BE2C (cell line): Measurements from ENCODE around the gene TBC1D16.
A peak's percentile ranks its signal among the peaks of the same experiment; 100 is the strongest.

Source experiments
- DNase-seq: peaks from one replicate; pipeline ENCODE4 v3.0.0-alpha.2; 2020
- H3K27me3 ChIP-seq: fragments of 250-450 bp; sonication (Bioruptor Pico); 2 replicates; pipeline ENCODE4 v1.5.1; 2020; ENCODE audit warnings: mild to moderate bottlenecking
- H3K36me3 ChIP-seq: fragments of 250-450 bp; sonication (Bioruptor Pico); 2 replicates; pipeline ENCODE4 v1.5.1; 2020; ENCODE audit warnings: mild to moderate bottlenecking
- H3K4me1 ChIP-seq: fragments of 250-450 bp; sonication (Bioruptor Pico); 2 replicates; pipeline ENCODE4 v1.5.1; 2020
- H3K4me3 ChIP-seq: 2 replicates; pipeline ENCODE4 v1.5.1; 2011; ENCODE audit warnings: low read depth, low read length
- H3K9me3 ChIP-seq: fragments of 250-450 bp; sonication (Bioruptor Pico); 2 replicates; pipeline ENCODE4 v1.5.1; 2020
- TF ChIP-seq, protein P1 (sequence below): IDR thresholded peaks from 2 replicates; pipeline ENCODE4 v1.5.1; 2012; ENCODE audit warnings: mild to moderate bottlenecking, low read depth, low read length

The TBC1D16 gene

DNA sequence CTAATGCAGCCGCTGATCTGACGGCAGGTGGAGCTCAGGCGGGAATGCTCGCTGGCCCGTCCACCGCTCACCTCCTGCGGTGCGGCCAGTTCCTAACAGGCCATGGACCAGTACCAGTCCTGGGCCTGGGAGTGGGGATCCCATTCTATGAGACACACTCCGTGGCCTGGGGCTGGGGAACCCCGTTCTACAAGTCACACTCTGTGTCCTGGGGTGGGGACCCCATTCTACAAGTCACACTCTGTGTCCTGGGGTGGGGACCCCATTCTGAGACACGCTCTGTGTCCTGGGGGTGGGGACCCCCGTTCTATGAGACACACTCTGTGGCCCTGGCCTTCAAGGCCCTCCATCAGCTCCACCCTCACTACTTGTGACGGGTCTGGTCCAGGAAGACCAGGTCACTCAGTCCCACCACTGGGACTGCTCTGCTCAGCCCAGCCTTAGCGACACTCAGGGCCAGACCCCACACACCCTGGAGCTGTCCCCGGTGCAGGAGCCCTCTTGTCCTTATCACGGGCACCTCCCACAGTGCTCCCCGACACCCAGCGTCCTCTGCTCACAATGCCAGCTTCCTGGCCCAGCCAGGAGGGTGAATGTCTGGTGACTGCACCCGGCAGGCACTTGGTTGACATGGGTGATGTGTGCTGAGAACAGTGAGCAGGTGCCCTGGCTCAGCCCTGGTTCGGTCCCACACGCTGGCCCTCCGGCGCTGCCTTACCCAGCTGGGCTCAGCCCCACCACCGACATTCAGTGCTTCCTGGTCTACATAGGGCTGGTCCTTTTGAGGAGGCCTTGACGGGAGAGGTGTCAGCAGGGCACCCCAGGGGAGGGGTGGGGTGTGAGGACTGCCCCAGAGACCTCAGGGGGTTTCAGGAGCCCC, 89.1 kb downstream of the TBC1D16 start:
- peaks cover 12% of the 10 kb centered on the region for H3K36me3 ChIP-seq
- DNase-seq: peak; percentile 7
- TF ChIP-seq, protein P1, sequence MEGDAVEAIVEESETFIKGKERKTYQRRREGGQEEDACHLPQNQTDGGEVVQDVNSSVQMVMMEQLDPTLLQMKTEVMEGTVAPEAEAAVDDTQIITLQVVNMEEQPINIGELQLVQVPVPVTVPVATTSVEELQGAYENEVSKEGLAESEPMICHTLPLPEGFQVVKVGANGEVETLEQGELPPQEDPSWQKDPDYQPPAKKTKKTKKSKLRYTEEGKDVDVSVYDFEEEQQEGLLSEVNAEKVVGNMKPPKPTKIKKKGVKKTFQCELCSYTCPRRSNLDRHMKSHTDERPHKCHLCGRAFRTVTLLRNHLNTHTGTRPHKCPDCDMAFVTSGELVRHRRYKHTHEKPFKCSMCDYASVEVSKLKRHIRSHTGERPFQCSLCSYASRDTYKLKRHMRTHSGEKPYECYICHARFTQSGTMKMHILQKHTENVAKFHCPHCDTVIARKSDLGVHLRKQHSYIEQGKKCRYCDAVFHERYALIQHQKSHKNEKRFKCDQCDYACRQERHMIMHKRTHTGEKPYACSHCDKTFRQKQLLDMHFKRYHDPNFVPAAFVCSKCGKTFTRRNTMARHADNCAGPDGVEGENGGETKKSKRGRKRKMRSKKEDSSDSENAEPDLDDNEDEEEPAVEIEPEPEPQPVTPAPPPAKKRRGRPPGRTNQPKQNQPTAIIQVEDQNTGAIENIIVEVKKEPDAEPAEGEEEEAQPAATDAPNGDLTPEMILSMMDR: no peak
- H3K4me1 ChIP-seq: peaks cover 6% of the 10 kb centered on the region
- H3K4me3 ChIP-seq: no peak overlapping the region
- no peaks in the 10 kb centered on the region for H3K27me3 ChIP-seq
- no peaks in the 10 kb centered on the region for H3K9me3 ChIP-seq

DNA sequence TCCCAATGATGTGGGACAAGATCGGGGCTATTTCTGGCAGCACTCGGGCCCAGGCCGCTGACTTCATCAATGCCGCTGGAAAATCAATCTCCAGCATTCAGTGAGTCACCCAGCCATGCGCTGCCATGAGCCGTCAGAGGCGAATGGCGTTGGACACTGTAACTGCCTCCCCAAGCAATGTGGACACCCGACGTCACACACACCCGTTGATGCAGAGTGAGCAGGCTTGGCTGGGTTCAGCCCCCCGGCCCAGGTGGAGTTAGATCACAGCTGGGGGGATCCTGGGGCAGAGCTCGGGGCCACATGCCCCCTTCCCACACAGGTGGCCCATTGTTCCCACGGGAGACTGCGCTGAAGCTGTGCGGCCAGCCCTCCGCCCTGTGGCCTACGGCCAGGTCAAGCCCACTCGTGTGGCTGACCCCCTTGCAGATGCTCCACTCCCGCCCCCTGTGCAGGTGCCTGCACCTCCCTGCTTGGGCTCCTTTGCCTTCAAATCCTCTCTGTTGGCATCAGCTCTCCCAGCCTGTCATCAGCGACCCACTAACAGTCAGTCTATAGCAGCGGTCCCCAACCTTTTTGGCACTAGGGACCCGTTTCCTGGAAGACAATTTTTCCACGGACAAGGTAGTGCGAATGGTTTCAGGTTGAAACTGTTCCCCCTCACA, 89.9 kb downstream of the TBC1D16 start:
- TF ChIP-seq, protein P1: no peak
- Histone ChIP-seq H3K4me3 (no peak overlapping the region), H3K27me3 (no peaks in the 10 kb centered on the region), H3K9me3 (no peaks in the 10 kb centered on the region), H3K4me1 (no peaks in the 10 kb centered on the region; the same call in 1 of the 2 replicates), H3K36me3 (peaks cover 12% of the 10 kb centered on the region)
- peak; percentile 13 for DNase-seq

DNA sequence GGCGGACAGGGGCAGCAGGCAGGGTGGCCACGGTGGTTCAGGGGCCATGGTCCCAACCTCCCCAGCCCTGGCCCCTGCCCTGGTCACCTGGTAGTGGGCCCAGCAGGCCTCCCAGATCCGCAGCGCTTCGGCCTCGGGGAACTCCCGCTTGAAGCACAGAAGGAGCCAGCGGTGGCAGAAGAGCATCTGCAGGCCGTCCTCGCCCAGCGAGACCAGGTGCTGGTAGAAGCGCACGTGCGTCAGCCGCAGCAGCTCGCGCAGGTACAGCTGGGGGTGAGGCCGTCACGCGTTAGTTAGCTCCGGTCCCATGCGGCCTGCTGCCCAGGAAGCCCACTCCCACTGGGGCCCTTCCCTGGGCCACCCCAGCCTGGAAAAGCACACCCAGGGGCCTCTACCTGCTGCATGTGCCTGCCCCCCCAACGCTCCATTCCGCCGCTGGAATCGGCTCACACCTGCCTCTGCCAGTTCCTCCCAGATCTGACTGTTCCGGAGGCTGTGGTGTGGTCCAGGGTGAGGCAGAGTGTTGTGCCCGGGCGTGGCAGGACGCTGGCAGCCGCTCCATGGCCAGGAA, 90.8 kb downstream of the TBC1D16 start:
- no peaks in the 10 kb centered on the region for H3K4me1 ChIP-seq
- no peak overlapping the region for H3K4me3 ChIP-seq
- no peaks in the 10 kb centered on the region for H3K9me3 ChIP-seq
- TF ChIP-seq, protein P1: no peak
- no peaks in the 10 kb centered on the region for H3K27me3 ChIP-seq
- peak; percentile 12 for DNase-seq
- peaks cover 12% of the 10 kb centered on the region for H3K36me3 ChIP-seq

DNA sequence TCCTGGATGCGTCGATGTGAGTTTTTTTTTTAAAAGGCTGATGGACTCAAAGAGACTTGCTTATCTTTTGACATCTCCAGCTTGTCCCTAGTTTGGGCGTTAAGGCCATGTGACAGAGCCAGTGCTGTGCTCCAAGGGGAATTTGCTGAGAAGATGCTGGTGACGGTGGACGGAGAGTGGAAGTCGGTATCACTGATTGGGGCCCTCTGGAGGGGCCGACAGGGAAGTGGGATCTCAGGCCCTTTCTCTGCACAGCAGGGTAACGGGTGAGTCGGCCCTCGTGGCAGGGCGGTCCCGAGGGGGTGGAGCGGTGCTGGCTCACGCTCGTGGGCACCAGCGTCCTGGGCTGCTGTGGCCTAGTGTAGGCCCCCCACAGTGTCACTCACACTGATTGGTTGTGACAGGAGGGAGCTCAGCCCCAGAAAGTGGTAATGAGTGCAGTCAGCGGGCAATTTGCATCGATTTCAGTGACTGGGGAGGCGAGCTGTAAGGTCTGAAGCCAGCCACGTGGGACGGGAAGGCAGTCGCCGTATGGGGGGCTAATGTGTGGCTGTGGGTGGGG, 91.3 kb downstream of the TBC1D16 start:
- peak; percentile 15 for DNase-seq
- Histone ChIP-seq H3K4me3 (no peak overlapping the region), H3K36me3 (peaks cover 12% of the 10 kb centered on the region), H3K4me1 (no peaks in the 10 kb centered on the region), H3K9me3 (no peaks in the 10 kb centered on the region), H3K27me3 (no peaks in the 10 kb centered on the region)
- TF ChIP-seq, protein P1: no peak

DNA sequence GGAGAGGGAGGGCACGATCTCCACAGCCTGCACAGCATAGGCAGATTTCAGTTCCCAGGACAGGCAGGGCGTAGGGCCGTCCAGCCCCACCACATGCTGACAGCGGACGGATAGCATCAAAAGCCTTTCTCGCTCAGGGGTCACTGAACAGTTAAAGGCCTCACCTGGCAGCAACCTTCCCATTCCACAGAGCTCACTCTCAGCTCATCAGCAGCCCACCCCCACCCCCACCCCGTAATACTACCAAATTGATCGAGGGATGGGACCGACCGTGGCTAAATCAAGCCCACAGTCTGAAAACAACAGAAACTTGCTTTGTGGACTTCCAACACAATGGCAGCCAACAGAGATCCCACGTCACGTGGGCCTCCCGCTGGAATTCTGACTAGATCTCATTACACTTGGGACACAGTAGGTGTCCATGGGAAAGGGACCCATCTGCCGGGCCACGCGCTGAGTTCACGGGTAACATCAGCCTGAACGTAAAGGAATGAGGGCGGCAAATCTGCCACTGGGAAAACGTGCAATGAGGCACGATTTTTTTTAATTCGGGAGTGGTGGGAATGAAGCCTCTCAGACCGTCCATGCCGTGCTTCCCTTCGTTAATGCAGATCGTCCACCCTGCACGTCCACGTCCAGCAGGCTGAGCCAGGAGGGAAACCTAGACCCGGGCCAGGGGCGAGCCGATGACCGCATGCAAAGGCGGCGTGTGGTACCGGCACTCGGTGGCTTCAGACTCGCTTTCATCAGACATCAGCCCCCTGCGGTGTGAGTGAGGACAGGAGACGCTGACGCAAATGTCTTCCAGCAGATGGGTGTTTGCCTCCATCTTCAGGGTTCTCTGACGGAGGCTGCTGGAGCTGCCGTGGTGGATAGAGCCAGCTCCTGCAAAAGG, 92.1 kb downstream of the TBC1D16 start:
- H3K4me3 ChIP-seq: no peak overlapping the region
- DNase-seq: peak; percentile 5
- no peaks in the 10 kb centered on the region for H3K27me3 ChIP-seq
- no peaks in the 10 kb centered on the region for H3K9me3 ChIP-seq
- no peaks in the 10 kb centered on the region for H3K4me1 ChIP-seq
- H3K36me3 ChIP-seq: peaks cover 7% of the 10 kb centered on the region
- TF ChIP-seq, protein P1: no peak
